ENCODE results near the gene CCDC107.

DNA sequence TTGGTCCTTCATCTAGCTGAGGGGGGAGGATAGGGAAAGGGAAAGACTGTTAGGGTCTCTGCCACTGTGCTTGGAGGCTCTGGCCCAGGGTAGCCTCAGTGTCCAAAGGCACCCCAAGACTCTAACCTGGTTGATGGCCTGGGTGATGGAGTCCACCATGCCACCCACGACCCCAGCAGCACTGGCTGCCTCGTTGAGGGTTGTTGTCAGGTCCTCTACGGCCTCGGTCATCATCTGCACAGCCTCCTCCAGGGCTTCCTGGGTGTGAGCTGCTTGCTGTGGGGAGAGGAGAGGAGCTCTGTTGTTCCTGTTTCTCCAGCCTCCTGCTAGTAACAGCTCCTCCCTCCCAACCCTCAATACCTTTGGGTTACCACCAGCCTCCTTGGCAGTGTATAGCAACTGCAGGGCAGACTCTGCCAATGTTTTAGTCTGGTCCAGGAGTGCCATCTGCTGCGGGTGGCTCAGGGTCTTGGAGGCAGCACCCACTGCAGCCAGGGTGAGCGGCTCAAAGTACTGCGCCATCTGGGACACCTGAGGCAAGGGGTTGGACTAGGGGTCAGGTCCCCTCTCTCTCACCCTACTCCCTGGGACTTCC lies 47.8 kb downstream of the CCDC107 start:
- TF ChIP-seq, protein P1, sequence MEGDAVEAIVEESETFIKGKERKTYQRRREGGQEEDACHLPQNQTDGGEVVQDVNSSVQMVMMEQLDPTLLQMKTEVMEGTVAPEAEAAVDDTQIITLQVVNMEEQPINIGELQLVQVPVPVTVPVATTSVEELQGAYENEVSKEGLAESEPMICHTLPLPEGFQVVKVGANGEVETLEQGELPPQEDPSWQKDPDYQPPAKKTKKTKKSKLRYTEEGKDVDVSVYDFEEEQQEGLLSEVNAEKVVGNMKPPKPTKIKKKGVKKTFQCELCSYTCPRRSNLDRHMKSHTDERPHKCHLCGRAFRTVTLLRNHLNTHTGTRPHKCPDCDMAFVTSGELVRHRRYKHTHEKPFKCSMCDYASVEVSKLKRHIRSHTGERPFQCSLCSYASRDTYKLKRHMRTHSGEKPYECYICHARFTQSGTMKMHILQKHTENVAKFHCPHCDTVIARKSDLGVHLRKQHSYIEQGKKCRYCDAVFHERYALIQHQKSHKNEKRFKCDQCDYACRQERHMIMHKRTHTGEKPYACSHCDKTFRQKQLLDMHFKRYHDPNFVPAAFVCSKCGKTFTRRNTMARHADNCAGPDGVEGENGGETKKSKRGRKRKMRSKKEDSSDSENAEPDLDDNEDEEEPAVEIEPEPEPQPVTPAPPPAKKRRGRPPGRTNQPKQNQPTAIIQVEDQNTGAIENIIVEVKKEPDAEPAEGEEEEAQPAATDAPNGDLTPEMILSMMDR (tag by site-specific recombination; IDR thresholded peaks at IDR 0.05), result no peak
- TF ChIP-seq, protein P2, sequence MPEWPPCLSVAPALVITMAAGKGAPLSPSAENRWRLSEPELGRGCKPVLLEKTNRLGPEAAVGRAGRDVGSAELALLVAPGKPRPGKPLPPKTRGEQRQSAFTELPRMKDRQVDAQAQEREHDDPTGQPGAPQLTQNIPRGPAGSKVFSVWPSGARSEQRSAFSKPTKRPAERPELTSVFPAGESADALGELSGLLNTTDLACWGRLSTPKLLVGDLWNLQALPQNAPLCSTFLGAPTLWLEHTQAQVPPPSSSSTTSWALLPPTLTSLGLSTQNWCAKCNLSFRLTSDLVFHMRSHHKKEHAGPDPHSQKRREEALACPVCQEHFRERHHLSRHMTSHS (tag by site-specific recombination; IDR thresholded peaks at IDR 0.05), result no peak
- TF ChIP-seq ZNF266 (tag by site-specific recombination; IDR thresholded peaks at IDR 0.05; ENCODE audit: low read depth) (no peak), TRIM28 (IDR thresholded peaks at IDR 0.05; ENCODE audit: borderline replicate concordance, low read length) (no peak), ZNF157 (tag by site-specific recombination; IDR thresholded peaks at IDR 0.05) (no peak), ZNF549 (tag by site-specific recombination; IDR thresholded peaks at IDR 0.05) (no peak), ZNF23 (tag by site-specific recombination; IDR thresholded peaks at IDR 0.05; ENCODE audit: borderline replicate concordance) (no peak), ZNF132 (tag by site-specific recombination; IDR thresholded peaks at IDR 0.05; ENCODE audit: borderline replicate concordance) (no peak), ZNF571 (tag by site-specific recombination; IDR thresholded peaks at IDR 0.05) (no peak), ZNF707 (tag by site-specific recombination; IDR thresholded peaks at IDR 0.05) (no peak), ZEB2 (tag by site-specific recombination; IDR thresholded peaks at IDR 0.05) (no peak)
- TF ChIP-seq, protein P3, sequence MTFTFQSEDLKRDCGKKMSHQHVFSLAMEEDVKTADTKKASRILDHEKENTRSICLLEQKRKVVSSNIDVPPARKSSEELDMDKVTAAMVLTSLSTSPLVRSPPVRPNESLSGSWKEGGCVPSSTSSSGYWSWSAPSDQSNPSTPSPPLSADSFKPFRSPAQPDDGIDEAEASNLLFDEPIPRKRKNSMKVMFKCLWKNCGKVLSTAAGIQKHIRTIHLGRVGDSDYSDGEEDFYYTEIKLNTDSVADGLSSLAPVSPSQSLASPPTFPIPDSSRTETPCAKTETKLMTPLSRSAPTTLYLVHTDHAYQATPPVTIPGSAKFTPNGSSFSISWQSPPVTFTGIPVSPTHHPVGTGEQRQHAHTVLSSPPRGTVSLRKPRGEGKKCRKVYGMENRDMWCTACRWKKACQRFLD (tag by site-specific recombination; IDR thresholded peaks at IDR 0.05), result no peak
- TF ChIP-seq, protein P4, sequence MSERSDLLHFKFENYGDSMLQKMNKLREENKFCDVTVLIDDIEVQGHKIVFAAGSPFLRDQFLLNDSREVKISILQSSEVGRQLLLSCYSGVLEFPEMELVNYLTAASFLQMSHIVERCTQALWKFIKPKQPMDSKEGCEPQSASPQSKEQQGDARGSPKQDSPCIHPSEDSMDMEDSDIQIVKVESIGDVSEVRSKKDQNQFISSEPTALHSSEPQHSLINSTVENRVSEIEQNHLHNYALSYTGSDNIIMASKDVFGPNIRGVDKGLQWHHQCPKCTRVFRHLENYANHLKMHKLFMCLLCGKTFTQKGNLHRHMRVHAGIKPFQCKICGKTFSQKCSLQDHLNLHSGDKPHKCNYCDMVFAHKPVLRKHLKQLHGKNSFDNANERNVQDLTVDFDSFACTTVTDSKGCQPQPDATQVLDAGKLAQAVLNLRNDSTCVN (tag by site-specific recombination; optimal IDR thresholded peaks at IDR 0.05), result no peak
- TF ChIP-seq, protein P5, sequence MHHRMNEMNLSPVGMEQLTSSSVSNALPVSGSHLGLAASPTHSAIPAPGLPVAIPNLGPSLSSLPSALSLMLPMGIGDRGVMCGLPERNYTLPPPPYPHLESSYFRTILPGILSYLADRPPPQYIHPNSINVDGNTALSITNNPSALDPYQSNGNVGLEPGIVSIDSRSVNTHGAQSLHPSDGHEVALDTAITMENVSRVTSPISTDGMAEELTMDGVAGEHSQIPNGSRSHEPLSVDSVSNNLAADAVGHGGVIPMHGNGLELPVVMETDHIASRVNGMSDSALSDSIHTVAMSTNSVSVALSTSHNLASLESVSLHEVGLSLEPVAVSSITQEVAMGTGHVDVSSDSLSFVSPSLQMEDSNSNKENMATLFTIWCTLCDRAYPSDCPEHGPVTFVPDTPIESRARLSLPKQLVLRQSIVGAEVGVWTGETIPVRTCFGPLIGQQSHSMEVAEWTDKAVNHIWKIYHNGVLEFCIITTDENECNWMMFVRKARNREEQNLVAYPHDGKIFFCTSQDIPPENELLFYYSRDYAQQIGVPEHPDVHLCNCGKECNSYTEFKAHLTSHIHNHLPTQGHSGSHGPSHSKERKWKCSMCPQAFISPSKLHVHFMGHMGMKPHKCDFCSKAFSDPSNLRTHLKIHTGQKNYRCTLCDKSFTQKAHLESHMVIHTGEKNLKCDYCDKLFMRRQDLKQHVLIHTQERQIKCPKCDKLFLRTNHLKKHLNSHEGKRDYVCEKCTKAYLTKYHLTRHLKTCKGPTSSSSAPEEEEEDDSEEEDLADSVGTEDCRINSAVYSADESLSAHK (tag by site-specific recombination; IDR thresholded peaks at IDR 0.05), result no peak

Data from HEK293 (cell line).